MCF 10A (cell line): ENCODE results near the gene TTC7B. TPM values are rescaled to one million over a fixed set of nuclear protein-coding genes. Genes with fewer than 3 reads are reported as not detected.
A peak's percentile ranks its signal among the peaks of the same experiment; 100 is the strongest.

ENCODE experiments used
- BruUV-seq: library from RNA; stranded (reverse); fragments of 400-500 nt; replicated peaks from 2 replicates; lab custom pipeline; 2021; lab: Mats Ljungman, UMichigan
- CTCF ChIA-PET: fragments of 300-600 bp; sonication (Branson Sonifier 250); formaldehyde crosslinking; extraction: SDS; loops from one replicate; lab custom pipeline; 2021; ENCODE audit warnings: antibody characterized with exemption, inconsistent platforms; lab: Yijun Ruan, JAX
- POLR2A ChIA-PET: fragments of 300-600, 350-650 bp; sonication (Branson Sonifier 250); formaldehyde crosslinking; extraction: SDS; loops from one replicate; lab custom pipeline; 2020; ENCODE audit warnings: antibody characterized with exemption, inconsistent platforms; lab: Yijun Ruan, JAX
- DNase-seq: peaks from one replicate; pipeline ENCODE4 v3.0.0-alpha.2; 2018; ENCODE audit not compliant: unreplicated experiment
- H3K27ac Mint-ChIP-seq: one replicate; pipeline ENCODE4 v1.8.0; 2022; ENCODE audit warnings: mild to moderate bottlenecking, low read depth, mixed read lengths; ENCODE audit not compliant: unreplicated experiment
- H3K27me3 Mint-ChIP-seq: one replicate; pipeline ENCODE4 v1.8.0; 2022; ENCODE audit warnings: mixed read lengths; ENCODE audit not compliant: insufficient read depth, unreplicated experiment
- H3K36me3 Mint-ChIP-seq: one replicate; pipeline ENCODE4 v1.8.0; 2022; ENCODE audit warnings: mild to moderate bottlenecking, moderate library complexity, mixed read lengths; ENCODE audit not compliant: insufficient read depth, unreplicated experiment
- H3K4me1 Mint-ChIP-seq: one replicate; pipeline ENCODE4 v1.8.0; 2022; ENCODE audit warnings: mixed read lengths; ENCODE audit not compliant: insufficient read depth, unreplicated experiment
- H3K4me3 Mint-ChIP-seq: one replicate; pipeline ENCODE4 v1.8.0; 2022; ENCODE audit warnings: mild to moderate bottlenecking, moderate library complexity, mixed read lengths; ENCODE audit not compliant: unreplicated experiment
- H3K9me3 Mint-ChIP-seq: one replicate; pipeline ENCODE4 v1.8.0; 2022; ENCODE audit warnings: mixed read lengths; ENCODE audit not compliant: unreplicated experiment
- intact Hi-C: fragments of 100-400 bp; cut with micrococcal nuclease; formaldehyde crosslinking; loops from 2 replicates; pipeline ENCODE4 v1.14.1; 2022
- total RNA-seq: library from RNA; stranded (reverse); gene quantifications from 2 replicates; pipeline ENCODE4 v1.2.3, GENCODE V29; 2022
- TF ChIP-seq, protein P1 (sequence below): fragments of 200-600 bp; IDR thresholded peaks from one replicate; pipeline ENCODE4 v1.8.0; 2022; ENCODE audit warnings: antibody characterized with exemption, mild to moderate bottlenecking; ENCODE audit not compliant: unreplicated experiment

TTC7B gene
- total RNA-seq, 1 experiment from 2014 or later = 31.1 TPM

DNA sequence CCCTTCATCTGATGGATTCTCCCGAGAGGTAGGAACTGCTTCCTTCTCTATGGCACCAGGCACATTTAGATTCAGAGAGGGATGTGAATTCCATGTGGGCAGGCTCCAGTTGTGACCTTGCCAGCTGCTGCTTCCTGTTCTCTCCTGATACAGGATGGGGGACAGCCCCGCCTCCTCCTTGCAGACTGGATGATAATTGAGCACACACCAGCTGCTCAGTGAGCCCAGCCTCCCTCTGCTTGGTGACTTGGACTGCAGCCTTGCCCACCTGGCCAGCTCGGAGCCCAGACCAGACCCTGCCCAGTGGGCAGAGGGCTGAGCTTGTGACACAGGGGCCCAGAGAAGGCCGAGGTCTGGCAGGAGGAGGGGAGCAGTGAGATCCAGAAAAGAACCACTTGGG is 329.2 kb downstream of the TTC7B start:
- intact Hi-C loops = no loop called here
- TF ChIP-seq, protein P1, sequence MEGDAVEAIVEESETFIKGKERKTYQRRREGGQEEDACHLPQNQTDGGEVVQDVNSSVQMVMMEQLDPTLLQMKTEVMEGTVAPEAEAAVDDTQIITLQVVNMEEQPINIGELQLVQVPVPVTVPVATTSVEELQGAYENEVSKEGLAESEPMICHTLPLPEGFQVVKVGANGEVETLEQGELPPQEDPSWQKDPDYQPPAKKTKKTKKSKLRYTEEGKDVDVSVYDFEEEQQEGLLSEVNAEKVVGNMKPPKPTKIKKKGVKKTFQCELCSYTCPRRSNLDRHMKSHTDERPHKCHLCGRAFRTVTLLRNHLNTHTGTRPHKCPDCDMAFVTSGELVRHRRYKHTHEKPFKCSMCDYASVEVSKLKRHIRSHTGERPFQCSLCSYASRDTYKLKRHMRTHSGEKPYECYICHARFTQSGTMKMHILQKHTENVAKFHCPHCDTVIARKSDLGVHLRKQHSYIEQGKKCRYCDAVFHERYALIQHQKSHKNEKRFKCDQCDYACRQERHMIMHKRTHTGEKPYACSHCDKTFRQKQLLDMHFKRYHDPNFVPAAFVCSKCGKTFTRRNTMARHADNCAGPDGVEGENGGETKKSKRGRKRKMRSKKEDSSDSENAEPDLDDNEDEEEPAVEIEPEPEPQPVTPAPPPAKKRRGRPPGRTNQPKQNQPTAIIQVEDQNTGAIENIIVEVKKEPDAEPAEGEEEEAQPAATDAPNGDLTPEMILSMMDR = no peak
- DNase-seq = no peak
- no peaks in the 10 kb centered on the region for H3K4me1 Mint-ChIP-seq
- H3K27me3 Mint-ChIP-seq = peaks cover 16% of the 10 kb centered on the region
- H3K9me3 Mint-ChIP-seq = no peaks in the 10 kb centered on the region
- no peaks in the 10 kb centered on the region for H3K36me3 Mint-ChIP-seq
- BruUV-seq = no TSS peak
- CTCF ChIA-PET = interaction anchor here (1.1 to 1.2 kb wide), 2 partner anchors 11 to 71 kb away, joined by 3 to 4 read pairs; no protein-coding TSS in a partner anchor
- no peak overlapping the region for H3K4me3 Mint-ChIP-seq
- no peak overlapping the region for H3K27ac Mint-ChIP-seq
- POLR2A ChIA-PET = no interaction called here

GRCh38 chr14:90484291-90484690 is 331.9 kb downstream of the TTC7B start:
- H3K4me1 Mint-ChIP-seq = no peaks in the 10 kb centered on the region
- ChIA-PET CTCF (interaction anchor here (0.6 kb wide), 2 partner anchors 84 to 559 kb away, joined by 3 read pairs; no protein-coding TSS in a partner anchor), POLR2A (no interaction called here)
- H3K27ac Mint-ChIP-seq = no peak overlapping the region
- BruUV-seq = no TSS peak
- H3K36me3 Mint-ChIP-seq = no peaks in the 10 kb centered on the region
- TF ChIP-seq, protein P1 = no peak
- no peaks in the 10 kb centered on the region for H3K9me3 Mint-ChIP-seq
- H3K4me3 Mint-ChIP-seq = no peak overlapping the region
- intact Hi-C loops = no loop called here
- DNase-seq = no peak
- peaks cover 33% of the 10 kb centered on the region for H3K27me3 Mint-ChIP-seq

- BruUV-seq = no TSS peak
- CTCF ChIA-PET = interaction anchor here (0.5 kb wide), 1 partner anchor 9 kb away, joined by 3 read pairs; no protein-coding TSS in a partner anchor
- DNase-seq = peak; percentile 37
- intact Hi-C loops = no loop called here
- no peaks in the 10 kb centered on the region for H3K36me3 Mint-ChIP-seq
- H3K9me3 Mint-ChIP-seq = no peaks in the 10 kb centered on the region
- TF ChIP-seq, protein P1 = no peak
- peaks cover 36% of the 10 kb centered on the region for H3K27me3 Mint-ChIP-seq
- no peak overlapping the region for H3K27ac Mint-ChIP-seq
- H3K4me1 Mint-ChIP-seq = no peaks in the 10 kb centered on the region
- POLR2A ChIA-PET = no interaction called here
- H3K4me3 Mint-ChIP-seq = no peak overlapping the region
Measured at GRCh38 chr14:90483571-90483974, 332.7 kb downstream of the TTC7B start.

- intact Hi-C loops = no loop called here
- no peak for DNase-seq
- H3K27me3 Mint-ChIP-seq = peaks cover 40% of the 10 kb centered on the region
- no peaks in the 10 kb centered on the region for H3K36me3 Mint-ChIP-seq
- no TSS peak for BruUV-seq
- ChIA-PET CTCF (interaction anchor here (0.5 kb wide), 1 partner anchor 9 kb away, joined by 3 read pairs; no protein-coding TSS in a partner anchor), POLR2A (no interaction called here)
- no peaks in the 10 kb centered on the region for H3K4me1 Mint-ChIP-seq
- no peak overlapping the region for H3K4me3 Mint-ChIP-seq
- H3K9me3 Mint-ChIP-seq = no peaks in the 10 kb centered on the region
- TF ChIP-seq, protein P1 = no peak
- no peak overlapping the region for H3K27ac Mint-ChIP-seq
Measured at GRCh38 chr14:90483117-90483516, 333.1 kb downstream of the TTC7B start.
